IPS DF 4.7 (cell line): Measurements from ENCODE around the gene ARF4.
"Not testable (repeated sequence)": the region's sequence is repeated elsewhere in the genome, so short reads cannot be mapped to it uniquely, and the experiment has no call there.

Source experiments
- DNase-seq: peaks from one replicate; pipeline ENCODE4 v3.0.0-alpha.2; 2013; ENCODE audit warnings: low spot score; ENCODE audit errors: extremely low read depth

The ARF4 gene

DNA sequence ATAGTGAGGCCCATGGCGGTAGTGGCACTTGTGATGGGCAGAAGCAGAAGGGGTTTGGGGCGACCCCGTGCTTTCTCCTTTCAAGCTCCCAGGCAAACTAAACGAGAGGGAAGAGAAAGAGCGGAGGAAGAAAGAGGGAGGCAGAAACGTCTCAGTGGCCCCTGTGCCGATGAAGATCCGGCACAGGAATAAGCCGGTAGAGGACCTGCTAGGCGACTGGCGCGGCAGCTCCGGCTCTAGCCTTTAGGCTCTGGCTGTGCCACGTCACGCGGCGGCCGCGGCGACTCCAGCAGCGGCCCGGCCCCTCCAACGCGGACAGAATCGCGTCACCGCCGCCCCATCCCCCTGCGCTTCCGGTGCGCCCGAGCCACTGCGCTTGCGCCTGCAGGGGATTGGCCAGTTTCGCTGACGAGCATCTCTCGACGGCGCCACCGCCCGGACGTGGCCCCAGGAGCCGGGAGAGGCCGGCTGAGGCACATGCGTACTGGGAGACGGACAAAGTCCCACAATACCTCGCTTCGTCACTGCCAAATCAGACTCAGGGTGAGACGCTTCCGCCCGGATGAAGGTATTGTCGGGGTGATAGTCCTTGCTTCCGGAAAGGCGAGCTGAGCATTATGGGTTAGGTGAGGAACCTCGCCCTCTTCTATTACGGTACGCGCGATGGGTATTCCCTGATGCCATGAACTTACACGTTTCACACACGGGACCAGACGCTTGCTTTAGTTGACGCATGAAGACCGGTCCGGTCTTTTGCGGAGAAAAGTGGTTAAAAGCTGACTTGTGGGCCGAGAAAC lies at the start of gene ARF4:
ARF4 (minus strand) TSS at position 218 of the 797 bp plus-strand sequence; CDS start at position 14, 204 bp downstream.
- DNase-seq, result peak; percentile 99

DNA sequence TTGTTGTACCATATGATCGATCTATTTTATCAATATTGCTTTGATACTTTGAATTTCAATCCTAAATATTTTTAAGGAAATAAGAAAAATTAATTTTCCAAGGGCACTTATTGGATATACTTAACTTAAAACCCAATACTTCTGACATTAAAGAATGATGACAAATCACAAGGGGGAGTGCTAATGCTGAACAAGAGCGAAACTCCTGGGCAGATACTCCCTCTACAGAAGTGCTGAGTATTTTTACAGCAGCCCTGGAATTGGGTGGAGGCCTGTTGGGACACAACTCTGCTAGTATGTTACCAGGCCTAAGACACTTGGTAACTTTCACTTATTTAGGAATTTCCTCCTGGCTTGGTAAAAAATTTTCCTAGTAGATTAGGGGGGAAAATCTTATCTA lies 49.6 kb upstream of the ARF4 start:
- no peak for DNase-seq

DNA sequence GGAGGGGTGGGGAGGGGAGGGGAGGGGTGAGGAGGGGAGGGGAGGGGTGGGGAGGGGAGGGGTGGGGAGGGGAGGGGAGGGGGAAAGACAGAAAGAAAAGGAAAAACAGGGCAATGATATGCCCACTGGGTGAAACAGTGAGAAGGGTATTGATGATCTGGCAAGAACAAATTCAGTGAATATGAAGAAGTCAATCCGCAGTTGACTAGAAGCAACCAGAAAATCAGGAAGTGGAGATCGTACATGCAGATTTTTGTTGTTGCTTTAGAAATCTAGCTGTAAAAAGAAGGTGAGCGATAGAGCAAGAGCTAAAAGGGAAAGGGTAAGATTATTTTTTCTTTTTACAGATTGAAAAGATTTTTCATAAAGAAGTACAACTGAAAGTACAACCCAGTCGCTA lies 47.6 kb upstream of the ARF4 start:
- no peak for DNase-seq

DNA sequence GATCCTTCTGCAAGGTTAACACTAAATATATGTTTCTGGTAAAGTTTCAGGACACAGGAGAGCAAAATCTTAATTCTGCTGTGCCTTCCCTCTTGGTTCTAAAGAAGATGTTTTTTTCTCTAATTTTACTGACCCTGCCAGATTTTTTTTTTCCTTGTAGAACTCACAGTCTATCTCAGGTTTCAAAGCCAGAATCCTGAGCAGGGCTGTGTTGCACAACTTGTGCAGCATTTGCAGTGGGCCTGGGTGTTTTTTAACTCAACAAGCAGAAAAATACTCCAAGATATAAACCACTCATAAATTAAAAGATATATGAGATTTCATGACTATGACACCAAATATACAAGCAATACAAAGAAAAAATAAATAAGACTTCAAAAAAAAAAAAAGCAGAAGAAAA lies 40.2 kb upstream of the ARF4 start:
- no peak for DNase-seq

DNA sequence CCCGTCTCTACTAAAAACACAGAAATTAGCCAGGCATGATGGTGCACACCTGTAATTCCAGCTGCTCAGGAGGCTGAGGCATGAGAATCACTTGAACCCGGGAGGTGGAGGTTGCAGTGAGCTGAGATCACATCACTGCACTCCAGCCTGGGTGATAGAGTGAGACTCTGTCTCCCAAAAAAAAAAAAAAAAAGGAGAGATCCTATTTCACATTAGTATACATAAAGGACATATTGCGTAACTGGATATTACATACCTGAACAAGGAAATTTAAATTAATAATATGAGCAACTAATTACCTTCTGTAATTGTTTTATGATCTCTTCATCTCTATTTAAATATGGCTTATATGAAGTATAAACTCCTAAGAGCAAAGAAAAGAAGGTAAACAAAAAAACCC lies 37.1 kb upstream of the ARF4 start:
- DNase-seq, result not testable (repeated sequence)

DNA sequence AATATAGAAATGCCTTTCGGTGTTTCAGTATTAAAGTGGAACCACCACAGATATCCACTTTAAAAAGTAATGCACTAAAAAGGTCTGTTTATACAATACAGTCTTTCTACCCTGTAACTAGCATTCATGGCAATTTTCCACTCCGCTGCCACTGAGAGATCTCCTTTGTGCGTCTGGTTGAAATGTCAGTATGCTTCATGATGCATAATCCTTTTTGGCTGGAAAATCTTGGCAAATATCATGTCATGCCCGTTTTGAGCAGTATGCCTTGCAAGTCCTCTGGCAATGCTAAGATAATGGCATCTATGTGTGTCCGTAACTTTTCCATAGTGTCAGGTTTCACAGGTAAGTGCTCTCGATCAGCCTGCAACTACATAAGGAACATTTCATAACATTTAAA lies 30.8 kb upstream of the ARF4 start:
- no peak for DNase-seq

DNA sequence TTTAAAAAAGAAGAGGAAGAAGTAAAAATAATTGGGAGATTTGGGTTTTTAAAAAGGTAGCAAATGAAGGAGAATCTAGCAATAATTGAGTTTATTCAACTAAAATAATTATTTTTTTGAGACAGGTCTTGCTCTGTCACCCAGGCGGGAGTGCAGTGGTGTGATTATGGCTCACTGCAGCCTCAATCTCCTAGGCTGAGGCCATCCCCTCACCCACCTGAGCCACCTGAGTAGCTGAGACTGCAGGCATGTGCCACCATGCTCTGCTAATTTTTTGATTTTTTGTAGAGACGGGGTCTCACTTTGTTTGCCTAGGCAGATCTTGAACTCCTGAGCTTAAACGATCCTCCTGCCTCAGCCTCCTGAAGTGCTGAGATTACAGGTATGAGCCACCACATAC lies 27.7 kb upstream of the ARF4 start:
- DNase-seq, result no peak

DNA sequence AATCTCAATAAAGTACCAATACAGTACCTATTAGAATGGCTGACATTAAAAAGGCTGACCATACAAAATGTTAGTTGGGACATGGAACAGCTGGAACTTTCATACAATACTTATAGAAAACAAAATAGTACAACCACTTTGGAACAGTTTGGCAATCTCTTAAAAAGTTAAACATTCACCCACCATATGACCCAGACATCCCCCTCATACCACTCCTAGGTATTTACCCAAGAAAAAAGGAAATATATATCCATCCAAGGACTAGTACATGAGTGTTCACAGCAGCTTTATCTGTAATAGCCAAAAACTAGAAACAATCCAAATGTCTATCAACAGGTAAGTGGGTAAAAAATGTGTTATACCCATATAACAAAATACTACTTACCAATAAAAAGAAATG lies 25.2 kb upstream of the ARF4 start:
- DNase-seq, result no peak

DNA sequence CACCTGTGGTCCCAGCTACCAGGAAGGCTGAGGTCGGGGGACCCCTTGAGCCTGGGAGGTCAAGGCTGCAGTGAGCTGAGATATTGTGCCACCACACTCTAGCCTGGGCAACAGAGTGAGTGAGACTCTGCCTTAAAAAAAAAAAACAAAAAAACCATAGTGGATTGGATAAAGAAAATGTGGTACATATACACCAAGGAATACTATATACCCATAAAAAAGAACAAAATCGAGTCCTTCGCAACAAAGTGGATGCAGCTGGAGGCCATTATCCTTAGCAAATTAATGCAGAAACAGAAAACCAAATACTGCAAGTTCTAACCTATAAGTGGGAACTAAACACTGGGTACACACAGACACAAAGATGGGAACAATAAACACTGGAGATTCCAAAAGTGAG lies 20.6 kb upstream of the ARF4 start:
- no peak for DNase-seq

DNA sequence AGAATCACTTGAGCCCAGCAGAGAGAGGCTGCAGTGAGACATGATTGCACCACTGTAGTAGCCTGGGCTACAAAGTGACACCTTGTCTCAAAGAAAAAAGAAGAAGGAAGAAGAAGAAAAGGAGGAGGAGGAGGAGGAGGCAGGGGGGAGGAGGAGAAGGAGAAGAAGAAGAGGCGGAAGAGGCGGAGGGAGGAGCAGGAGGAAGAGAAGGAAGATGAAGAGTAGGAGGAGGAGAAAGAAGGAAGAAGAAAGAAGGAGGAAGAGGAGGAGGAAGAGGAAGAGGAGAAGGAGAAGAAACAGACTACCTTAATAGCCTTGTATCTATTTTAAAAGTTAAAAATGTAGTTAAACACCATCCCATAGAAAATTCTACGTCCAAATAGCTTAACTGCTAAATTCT lies 19.1 kb upstream of the ARF4 start:
- no peak for DNase-seq

DNA sequence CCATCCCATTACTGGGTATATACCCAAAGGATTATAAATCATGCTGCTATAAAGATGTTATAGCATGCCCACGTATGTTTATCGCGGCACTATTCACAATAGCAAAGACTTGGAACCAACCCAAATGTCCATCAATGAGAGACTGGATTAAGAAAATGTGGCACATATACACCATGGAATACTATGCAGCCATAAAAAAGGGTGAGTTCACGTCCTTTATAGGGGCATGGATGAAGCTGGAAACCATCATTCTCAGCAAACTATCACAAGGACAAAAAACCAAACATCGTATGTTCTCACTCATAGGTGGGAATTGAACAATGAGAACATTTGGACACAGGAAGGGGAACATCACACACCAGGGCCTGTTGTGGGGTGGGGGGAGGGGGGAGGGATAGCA lies 14.7 kb upstream of the ARF4 start:
- DNase-seq, result not testable (repeated sequence)

DNA sequence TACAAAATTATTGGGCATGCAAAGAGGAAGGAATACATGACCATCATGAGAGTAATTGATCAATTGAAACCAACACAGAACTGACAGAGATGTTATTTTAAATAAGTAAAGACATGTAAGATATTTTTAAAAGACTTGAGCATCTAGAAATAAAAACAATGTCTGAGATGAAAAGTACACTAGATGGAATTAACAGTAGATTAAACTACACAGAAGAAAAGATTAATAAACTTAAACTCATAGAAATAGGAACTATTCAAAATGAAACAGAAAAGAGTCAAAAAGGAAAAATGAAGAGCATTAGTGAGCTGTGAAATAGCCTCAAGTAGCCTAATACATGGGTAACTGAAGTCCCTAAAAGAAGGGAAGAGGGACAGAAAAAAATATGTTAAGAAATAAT lies 8.5 kb upstream of the ARF4 start:
- no peak for DNase-seq

DNA sequence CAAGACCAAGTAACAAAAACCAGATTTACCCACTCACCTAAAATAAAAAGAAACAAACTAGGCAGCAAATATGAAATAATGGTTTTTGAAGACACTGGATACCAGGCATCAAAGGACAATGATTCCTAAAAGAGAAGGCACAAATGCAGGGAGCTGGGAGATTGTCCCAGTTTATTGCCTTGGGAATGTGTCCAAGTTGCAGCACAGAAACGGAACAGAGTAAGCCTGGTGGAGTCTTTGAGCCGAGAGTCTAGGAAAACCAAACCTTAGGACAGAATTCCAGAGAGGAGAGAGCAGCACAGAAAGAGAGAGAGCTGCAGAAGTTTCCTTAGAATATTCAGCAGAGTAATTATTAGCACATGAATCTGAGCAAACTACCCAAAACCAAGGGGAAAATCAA lies 7.8 kb upstream of the ARF4 start:
- no peak for DNase-seq

DNA sequence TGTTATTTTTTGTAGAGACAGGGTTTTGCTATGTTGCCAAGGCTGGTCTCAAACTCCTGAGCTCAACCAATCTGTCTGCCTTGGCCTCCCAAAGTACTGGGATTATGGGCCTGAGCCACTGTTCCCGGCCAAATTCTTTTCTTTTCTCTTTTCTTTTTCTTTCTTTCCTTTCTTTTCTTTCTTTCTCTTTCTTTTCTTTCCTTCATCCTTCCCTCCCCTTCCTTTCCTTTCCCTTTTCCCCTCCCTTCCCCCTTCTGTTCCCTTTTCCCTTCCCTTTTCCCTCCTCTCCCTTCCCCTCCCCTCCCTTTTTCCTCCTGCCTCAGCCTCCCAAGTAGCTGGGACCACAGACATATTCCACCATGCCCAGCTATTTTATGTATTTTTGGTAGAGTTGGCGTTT lies 3.1 kb upstream of the ARF4 start:
- no peak for DNase-seq

DNA sequence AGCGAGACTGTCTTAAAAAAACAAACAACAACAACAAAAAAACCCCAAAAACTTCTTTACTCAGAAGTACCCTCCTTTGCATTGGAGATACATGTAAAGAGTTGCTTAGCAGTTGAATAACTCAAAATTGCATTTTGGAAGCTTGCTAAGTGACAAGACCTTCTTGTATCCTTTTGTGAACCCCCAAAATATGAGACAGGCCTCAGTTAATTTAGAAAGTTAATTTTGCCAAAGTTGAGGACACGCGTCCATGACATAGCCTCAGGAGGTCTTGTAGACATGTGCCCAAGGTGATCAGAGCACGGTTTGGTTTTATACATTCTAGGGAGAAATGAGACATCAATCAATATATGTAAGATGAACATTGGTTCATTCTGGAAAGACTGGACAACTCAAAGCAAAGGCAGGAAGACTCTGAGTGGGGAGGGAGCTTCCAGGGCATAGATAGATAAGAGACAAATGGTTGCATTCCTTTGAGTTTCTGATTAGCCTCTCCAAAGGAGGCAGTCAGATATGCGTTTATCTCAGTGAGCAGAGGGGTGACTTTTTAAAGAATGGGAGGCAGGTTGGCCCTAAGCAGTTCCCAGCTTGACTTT lies 1.7 kb upstream of the ARF4 start:
- no peak for DNase-seq

DNA sequence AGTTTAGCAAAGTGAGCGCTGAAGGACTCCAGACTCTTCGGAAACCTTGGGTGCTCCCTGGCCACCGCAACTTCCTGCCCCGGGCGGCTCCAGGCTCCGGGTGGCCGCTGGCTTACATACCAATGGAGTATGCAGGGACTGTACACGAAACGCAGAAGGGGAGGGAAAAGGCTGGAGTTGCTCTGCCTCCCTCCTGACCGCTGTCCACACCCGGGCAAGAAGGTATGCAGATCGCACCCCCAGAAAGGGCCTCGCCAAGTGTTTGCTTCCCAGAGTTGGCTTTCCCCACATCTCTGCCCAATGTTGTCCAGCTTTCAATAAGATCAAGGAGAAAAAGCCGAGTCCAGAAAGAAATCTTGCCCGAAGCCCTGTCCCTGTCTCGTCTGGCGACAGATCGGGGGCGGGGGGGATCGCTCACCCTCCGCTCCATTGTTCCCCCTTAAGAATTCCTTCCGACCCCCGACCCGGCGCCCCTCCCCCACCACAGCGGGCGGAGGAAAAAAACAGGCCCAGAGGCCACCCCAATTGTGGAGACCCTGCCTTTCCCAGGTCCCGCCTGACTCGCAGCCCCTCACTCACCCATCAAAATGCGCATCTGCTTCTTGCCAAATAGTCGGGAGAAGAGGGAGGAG lies 533 bp downstream of the ARF4 start:
- no peak for DNase-seq

DNA sequence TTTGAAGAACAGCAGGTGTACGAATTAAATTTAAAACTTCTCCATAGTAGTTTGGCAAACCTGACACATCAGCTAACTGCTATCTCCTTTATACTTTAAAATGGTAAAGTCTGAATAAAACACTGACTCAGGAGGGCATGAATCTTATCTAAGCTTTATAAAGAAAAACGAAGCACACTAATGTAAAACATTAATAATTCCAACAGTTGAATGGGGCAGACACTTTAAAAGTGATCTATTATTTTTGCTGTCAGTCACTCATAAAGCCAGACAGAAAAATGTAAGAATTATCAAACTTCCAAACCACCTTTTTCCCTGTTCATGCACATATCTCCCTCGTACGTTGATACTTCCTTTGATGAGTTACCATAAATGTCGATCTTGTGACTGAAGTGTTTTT lies 2.6 kb downstream of the ARF4 start:
- DNase-seq, result no peak

DNA sequence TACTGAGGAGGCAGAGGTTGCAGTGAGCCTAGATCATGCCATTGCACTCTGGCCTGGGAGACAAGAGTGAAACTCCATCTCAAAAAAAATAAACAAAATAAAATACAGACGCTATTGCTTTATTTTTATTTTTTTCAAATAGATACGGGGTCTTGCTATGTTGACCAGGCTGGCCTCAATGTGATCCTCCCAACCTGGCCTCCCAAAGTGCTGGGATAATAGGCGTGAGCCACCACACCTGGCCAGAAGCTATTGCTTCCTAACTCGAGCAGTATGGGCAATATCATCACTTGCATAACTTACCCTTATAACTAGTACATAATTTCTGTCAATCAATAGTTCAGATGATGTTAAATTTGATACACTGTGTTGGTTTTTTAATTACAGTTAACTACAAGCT lies 3.0 kb downstream of the ARF4 start:
- no peak for DNase-seq

DNA sequence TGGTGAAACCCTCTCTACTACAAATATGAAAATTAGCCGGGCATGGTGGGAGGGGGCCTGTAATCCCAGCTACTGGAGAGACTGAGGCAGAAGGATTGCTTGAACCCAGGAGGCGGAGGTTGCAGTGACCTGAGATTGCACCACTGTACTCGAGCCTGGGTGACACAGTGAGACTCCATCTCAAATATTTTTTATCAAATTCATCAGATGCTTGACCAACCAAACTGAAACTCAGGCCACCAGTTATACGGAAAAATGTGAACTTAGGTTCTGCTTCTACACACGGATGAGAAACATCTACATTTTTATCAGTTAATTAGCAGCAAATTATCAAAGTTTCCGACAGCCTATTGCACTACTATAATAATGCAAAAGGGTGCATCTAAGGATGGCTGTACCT lies 4.8 kb downstream of the ARF4 start:
- no peak for DNase-seq

DNA sequence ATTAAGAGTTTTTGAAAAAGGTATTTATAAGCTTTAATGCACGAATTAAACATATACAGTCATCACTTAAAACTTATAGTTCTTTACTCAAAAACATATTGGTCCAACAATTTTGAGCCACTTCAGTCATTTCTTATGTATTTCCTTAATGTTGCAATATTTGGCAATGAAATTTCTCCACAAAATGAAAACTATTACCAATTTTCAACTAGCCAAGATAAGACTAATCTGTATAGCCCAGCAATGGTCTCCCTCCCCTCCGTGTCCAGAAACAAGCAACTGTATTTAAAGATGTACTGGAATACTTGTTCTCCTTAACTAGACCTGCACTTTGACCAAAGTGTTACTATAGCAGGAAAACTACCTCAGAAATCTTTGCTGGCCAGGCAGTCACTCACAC lies 9.2 kb downstream of the ARF4 start:
- DNase-seq, result no peak

DNA sequence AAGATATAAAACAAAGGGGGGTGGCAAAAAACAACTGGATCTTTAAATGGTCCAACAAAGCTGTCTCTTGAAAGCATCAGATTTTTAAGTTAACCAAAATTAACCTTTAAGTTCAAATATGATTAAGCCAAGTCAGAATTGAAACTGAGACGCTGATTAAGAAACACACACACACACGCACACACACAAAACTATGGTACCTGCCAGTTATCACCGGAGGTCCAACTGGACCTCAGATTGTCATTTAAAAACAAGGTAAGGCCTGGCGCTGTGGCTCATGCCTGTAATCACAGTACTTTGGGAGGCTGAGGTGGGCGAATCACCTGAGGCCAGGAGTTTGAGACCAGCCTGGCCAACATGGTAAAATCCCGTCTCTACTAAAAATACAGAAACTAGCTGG lies 10.4 kb downstream of the ARF4 start:
- DNase-seq, result no peak

DNA sequence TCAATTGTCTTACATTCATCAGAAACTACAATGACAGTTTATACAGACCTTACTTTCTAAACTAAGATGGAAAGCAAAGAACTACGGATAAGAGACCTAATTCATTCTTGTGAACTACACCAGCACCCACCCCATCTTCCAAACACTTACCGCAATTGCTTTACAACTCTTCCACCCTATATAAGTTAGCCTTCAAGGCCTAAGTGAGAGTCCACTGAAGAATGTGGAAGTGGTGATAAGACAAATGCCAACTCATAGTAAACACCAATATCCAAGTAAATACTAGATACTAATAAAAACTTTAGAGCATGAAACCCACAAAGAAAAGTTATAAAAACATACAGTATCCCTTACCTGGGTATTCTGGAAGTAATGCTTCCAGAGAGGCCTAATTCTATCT lies 13.6 kb downstream of the ARF4 start:
- no peak for DNase-seq
